ENCODE results near the gene DLL1.
A peak's percentile ranks its signal among the peaks of the same experiment; 100 is the strongest.

Gene DLL1

DNA sequence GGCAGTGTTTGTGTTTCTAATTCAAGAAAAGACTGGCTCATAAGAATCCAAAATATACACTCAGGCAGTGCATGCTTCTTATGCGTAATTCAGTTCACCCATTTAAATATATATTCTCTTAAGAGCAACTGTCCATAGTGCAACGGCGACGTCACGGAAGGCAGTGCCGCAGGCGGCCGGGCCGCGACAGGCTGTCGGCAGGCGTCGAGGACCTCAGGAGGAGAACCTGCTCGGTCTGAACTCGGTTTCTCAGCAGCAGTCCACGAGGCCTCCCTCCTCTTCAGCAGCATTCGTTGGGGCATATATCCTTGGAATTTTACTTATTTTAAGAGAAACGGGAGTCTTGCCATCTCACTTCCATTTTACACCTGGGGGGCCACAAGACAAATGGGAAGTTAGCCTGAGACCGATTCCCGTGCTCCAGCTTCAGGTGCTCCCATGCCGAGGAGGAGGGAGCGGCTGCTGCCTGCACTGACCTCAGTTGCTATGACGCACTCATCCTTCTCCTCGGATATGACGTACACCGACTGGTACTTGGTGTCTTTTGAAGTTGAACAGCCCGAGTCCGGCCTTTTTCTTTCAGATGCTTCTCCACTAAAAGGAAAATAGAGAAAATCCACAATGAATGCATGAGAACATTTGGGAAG is 8.2 kb downstream of the DLL1 start:
- TF ChIP-seq EZH2 (optimal IDR thresholded peaks at IDR 0.05; ENCODE audit: low read depth, low read length) (no peak), EZH2phosphoT487 (IDR thresholded peaks at IDR 0.05; ENCODE audit: low read length) (no peak)
- TF ChIP-seq, protein P1, sequence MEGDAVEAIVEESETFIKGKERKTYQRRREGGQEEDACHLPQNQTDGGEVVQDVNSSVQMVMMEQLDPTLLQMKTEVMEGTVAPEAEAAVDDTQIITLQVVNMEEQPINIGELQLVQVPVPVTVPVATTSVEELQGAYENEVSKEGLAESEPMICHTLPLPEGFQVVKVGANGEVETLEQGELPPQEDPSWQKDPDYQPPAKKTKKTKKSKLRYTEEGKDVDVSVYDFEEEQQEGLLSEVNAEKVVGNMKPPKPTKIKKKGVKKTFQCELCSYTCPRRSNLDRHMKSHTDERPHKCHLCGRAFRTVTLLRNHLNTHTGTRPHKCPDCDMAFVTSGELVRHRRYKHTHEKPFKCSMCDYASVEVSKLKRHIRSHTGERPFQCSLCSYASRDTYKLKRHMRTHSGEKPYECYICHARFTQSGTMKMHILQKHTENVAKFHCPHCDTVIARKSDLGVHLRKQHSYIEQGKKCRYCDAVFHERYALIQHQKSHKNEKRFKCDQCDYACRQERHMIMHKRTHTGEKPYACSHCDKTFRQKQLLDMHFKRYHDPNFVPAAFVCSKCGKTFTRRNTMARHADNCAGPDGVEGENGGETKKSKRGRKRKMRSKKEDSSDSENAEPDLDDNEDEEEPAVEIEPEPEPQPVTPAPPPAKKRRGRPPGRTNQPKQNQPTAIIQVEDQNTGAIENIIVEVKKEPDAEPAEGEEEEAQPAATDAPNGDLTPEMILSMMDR (IDR thresholded peaks at IDR 0.05; ENCODE audit: low read length) = no peak
- Histone ChIP-seq H3K27ac (ENCODE audit: low read length) (no peak overlapping the region), H3K9me2 (replicated peaks; ENCODE audit: insufficient read depth, low read length) (no peaks in the 10 kb centered on the region), H3K4me2 (ENCODE audit: low read depth, low read length) (no peak overlapping the region), H3K27me3 (replicated peaks; ENCODE audit: insufficient read depth, low read length) (peaks cover 50% of the 10 kb centered on the region), H3K9ac (ENCODE audit: low read length) (no peak overlapping the region), H3K36me3 (replicated peaks; ENCODE audit: insufficient read depth, low read length) (no peaks in the 10 kb centered on the region), H3K9me3 (replicated peaks; ENCODE audit: insufficient read depth, low read length) (no peaks in the 10 kb centered on the region), H2AFZ (ENCODE audit: low read length) (no peak overlapping the region), H3K4me1 (ENCODE audit: low read length) (no peaks in the 10 kb centered on the region), H4K20me1 (ENCODE audit: insufficient read depth, low read length) (no peaks in the 10 kb centered on the region), H3K79me2 (ENCODE audit: low read length) (no peaks in the 10 kb centered on the region), H3F3A (ENCODE audit: insufficient read depth, low read length) (no peaks in the 10 kb centered on the region), H3K4me3 (ENCODE audit: low read length) (no peak overlapping the region)
- no peak for DNase-seq

DNA sequence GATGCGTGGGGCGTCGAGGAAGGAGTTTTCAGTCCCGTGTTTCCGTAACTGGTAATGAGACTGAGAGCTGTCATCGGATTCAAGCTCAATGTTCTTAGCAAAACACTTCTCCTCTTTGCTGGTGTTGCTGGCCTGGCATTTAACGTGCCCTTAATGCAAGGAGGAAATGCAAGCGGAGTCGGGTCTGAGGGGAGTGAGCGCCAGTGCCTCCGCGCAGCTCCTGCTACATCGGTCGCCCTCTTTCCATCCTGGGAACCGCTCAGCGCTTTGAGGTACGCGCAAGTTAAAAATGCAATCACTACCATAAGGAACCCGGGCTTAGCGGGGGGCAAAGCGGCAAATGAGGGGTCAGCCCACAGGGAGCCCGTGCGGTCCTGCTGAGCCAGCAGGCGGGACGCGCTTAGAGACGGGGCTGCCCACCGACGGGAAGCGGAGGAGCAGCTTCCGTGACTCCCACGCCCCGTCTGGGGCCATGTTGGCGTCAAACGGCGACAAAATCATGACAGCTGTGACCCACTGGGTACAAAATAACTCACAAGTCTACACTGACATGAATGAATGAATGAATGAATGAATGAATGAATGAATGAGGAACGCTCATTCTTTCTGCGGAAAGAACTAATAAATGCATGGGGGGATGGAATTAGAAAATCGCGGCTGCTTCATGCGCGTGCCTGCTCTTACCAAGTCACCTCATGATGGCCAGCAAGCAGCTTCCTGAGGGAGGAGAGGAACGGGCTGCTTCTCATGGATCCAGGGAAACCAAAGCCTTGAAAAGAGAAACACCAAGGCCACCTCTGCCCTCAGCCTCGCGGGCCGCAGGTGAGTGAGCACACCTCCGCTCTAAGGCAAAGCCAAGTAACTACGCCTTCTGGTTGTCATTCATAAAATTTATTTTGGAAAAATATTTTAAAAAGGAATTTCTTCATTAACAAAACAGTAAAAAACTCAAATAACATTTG is 9.3 kb downstream of the DLL1 start:
- Histone ChIP-seq H3K79me2 (ENCODE audit: low read length) (no peaks in the 10 kb centered on the region), H4K20me1 (ENCODE audit: insufficient read depth, low read length) (no peaks in the 10 kb centered on the region), H3K9me3 (replicated peaks; ENCODE audit: insufficient read depth, low read length) (no peaks in the 10 kb centered on the region), H3K9ac (ENCODE audit: low read length) (no peak overlapping the region), H3K4me1 (ENCODE audit: low read length) (no peaks in the 10 kb centered on the region), H3K4me3 (ENCODE audit: low read length) (no peak overlapping the region), H3K4me2 (ENCODE audit: low read depth, low read length) (no peak overlapping the region), H3K27me3 (replicated peaks; ENCODE audit: insufficient read depth, low read length) (peaks cover 53% of the 10 kb centered on the region), H3K36me3 (replicated peaks; ENCODE audit: insufficient read depth, low read length) (no peaks in the 10 kb centered on the region), H2AFZ (ENCODE audit: low read length) (no peak overlapping the region), H3K9me2 (replicated peaks; ENCODE audit: insufficient read depth, low read length) (no peaks in the 10 kb centered on the region), H3F3A (ENCODE audit: insufficient read depth, low read length) (no peaks in the 10 kb centered on the region), H3K27ac (ENCODE audit: low read length) (no peak overlapping the region)
- DNase-seq = no peak
- TF ChIP-seq EZH2 (optimal IDR thresholded peaks at IDR 0.05; ENCODE audit: low read depth, low read length) (no peak), EZH2phosphoT487 (IDR thresholded peaks at IDR 0.05; ENCODE audit: low read length) (no peak)
- TF ChIP-seq, protein P1 (IDR thresholded peaks at IDR 0.05; ENCODE audit: low read length) = no peak

DNA sequence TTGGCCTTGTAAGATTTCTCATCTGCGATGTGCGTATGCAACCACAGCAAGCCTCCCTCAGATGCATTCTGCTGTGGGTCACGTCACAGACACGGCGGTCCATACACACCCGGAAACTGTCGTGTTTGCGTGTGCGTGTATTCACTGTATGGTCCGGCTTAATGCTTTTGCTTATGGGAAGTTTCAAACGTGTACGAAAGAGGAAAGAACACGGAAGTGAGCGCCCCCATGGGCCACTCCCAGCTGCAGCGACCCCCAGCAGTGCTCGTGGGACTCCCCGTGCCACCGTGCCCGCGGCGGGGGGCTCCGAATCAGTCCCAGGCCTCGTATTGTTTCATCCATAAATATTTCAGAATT is 10.2 kb downstream of the DLL1 start:
- Histone ChIP-seq H3K9ac (ENCODE audit: low read length) (no peak overlapping the region), H3K27ac (ENCODE audit: low read length) (no peak overlapping the region), H3K27me3 (replicated peaks; ENCODE audit: insufficient read depth, low read length) (peaks cover 53% of the 10 kb centered on the region), H3K79me2 (ENCODE audit: low read length) (no peaks in the 10 kb centered on the region), H3K36me3 (replicated peaks; ENCODE audit: insufficient read depth, low read length) (no peaks in the 10 kb centered on the region), H3K9me2 (replicated peaks; ENCODE audit: insufficient read depth, low read length) (no peaks in the 10 kb centered on the region), H3K4me3 (ENCODE audit: low read length) (peak overlapping the region; percentile 51), H4K20me1 (ENCODE audit: insufficient read depth, low read length) (no peaks in the 10 kb centered on the region), H2AFZ (ENCODE audit: low read length) (0 out of 2 replicates have a peak overlapping the region, but pooled peaks have one; percentile 38), H3K4me2 (ENCODE audit: low read depth, low read length) (peak overlapping the region; percentile 72), H3F3A (ENCODE audit: insufficient read depth, low read length) (no peaks in the 10 kb centered on the region), H3K9me3 (replicated peaks; ENCODE audit: insufficient read depth, low read length) (no peaks in the 10 kb centered on the region), H3K4me1 (ENCODE audit: low read length) (no peaks in the 10 kb centered on the region)
- no peak for DNase-seq
- TF ChIP-seq, protein P1 (IDR thresholded peaks at IDR 0.05; ENCODE audit: low read length) = no peak

Measured in MM.1S (cell line).